ENCODE results near the gene DPF3. TPM values are rescaled to one million over a fixed set of nuclear protein-coding genes. Genes with fewer than 3 reads are reported as not detected.

DPF3 gene
- total and polyA plus RNA-seq, 11 donors: 13.5 to 53.8 (median 37.0) TPM

GRCh38 chr14:72759670-72760069, 134.2 kb downstream of the DPF3 start:
- Histone ChIP-seq H3K4me3 (no peak overlapping the region), H3K27me3 (no peaks in the 10 kb centered on the region), H3K9me3 (peaks cover 0 to 54% (median 26%) of the 10 kb centered on the region in 12 donors), H3K27ac (no peak overlapping the region), H3K4me1 (peaks cover 0 to 13% (median 0%) of the 10 kb centered on the region in 12 donors), H3K36me3 (no peaks in the 10 kb centered on the region)
- DNase-seq (no peak), ATAC-seq (no peak)
- TF ChIP-seq POLR2A (IDR thresholded peaks at IDR 0.05) (no peak), CTCF (IDR thresholded peaks at IDR 0.05) (no peak)
- intact Hi-C loops (cut with DNase I): no loop called here

DNA sequence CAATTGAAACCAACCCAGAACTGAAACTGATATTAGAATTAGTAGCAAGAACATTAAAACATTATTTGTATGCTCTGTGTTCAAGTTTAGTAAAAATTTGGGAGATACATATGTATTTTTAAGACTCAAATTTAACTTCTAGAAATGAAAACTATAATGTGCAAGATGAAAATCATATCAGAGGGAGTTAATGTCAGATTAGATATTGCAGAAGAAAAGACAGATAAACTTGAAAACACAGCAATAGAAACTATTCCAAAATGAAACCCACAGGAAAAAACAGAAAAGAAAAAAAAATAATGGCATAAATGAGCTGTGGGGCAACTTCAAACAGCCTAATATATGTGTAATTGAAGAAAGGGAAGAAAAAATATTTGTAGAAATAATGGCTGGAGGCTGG, 134.9 kb downstream of the DPF3 start:
- no peaks in the 10 kb centered on the region for H3K36me3 ChIP-seq
- H3K27ac ChIP-seq: no peak overlapping the region
- no peak for DNase-seq
- intact Hi-C loops (cut with DNase I): no loop called here
- no peak overlapping the region for H3K4me3 ChIP-seq
- no peak for TF ChIP-seq POLR2A (IDR thresholded peaks at IDR 0.05)
- no peak for TF ChIP-seq CTCF (IDR thresholded peaks at IDR 0.05)
- no peaks in the 10 kb centered on the region for H3K27me3 ChIP-seq
- ATAC-seq: no peak
- peaks cover 0 to 54% (median 26%) of the 10 kb centered on the region in 12 donors for H3K9me3 ChIP-seq
- H3K4me1 ChIP-seq: peaks cover 0 to 14% (median 0%) of the 10 kb centered on the region in 12 donors

GRCh38 chr14:72758420-72758819, 135.5 kb downstream of the DPF3 start:
- ATAC-seq (no peak), DNase-seq (no peak)
- Histone ChIP-seq H3K27ac (no peak overlapping the region), H3K4me1 (peaks cover 0 to 14% (median 0%) of the 10 kb centered on the region in 12 donors), H3K4me3 (no peak overlapping the region), H3K27me3 (no peaks in the 10 kb centered on the region), H3K9me3 (peaks cover 0 to 54% (median 25%) of the 10 kb centered on the region in 12 donors), H3K36me3 (no peaks in the 10 kb centered on the region)
- TF ChIP-seq POLR2A (IDR thresholded peaks at IDR 0.05) (no peak), CTCF (IDR thresholded peaks at IDR 0.05) (no peak)
- WGBS, 4 donors: 82 to 89% (median 83%) methylated on average over 5 of the region's 5 CpGs
- intact Hi-C loops (cut with DNase I): no loop called here

GRCh38 chr14:72756967-72757366, 136.9 kb downstream of the DPF3 start:
- WGBS, 4 donors: 39 to 68% (median 51%) methylated on average over 1 of the region's 1 CpG
- no peak for DNase-seq
- H3K9me3 ChIP-seq: peaks cover 0 to 45% (median 25%) of the 10 kb centered on the region in 12 donors
- H3K27me3 ChIP-seq: no peaks in the 10 kb centered on the region
- H3K27ac ChIP-seq: no peak overlapping the region
- H3K4me3 ChIP-seq: no peak overlapping the region
- H3K36me3 ChIP-seq: peaks cover 0 to 8% (median 0%) of the 10 kb centered on the region in 9 donors
- intact Hi-C loops (cut with DNase I): no loop called here
- H3K4me1 ChIP-seq: peaks cover 0 to 14% (median 0%) of the 10 kb centered on the region in 12 donors
- TF ChIP-seq POLR2A (IDR thresholded peaks at IDR 0.05) (no peak), CTCF (IDR thresholded peaks at IDR 0.05) (no peak)
- no peak for ATAC-seq

Measured in heart left ventricle (tissue), 16 donors.